HG03280 (cell line): ENCODE results near the gene ATAT1.

Experiments
- ATAC-seq: cut with Tn5 transposase; IDR thresholded peaks from one replicate; pipeline ENCODE4 v1.9.1; 2021; ENCODE audit warnings: mild to moderate bottlenecking, moderate library complexity; ENCODE audit not compliant: unreplicated experiment

The ATAT1 gene

DNA sequence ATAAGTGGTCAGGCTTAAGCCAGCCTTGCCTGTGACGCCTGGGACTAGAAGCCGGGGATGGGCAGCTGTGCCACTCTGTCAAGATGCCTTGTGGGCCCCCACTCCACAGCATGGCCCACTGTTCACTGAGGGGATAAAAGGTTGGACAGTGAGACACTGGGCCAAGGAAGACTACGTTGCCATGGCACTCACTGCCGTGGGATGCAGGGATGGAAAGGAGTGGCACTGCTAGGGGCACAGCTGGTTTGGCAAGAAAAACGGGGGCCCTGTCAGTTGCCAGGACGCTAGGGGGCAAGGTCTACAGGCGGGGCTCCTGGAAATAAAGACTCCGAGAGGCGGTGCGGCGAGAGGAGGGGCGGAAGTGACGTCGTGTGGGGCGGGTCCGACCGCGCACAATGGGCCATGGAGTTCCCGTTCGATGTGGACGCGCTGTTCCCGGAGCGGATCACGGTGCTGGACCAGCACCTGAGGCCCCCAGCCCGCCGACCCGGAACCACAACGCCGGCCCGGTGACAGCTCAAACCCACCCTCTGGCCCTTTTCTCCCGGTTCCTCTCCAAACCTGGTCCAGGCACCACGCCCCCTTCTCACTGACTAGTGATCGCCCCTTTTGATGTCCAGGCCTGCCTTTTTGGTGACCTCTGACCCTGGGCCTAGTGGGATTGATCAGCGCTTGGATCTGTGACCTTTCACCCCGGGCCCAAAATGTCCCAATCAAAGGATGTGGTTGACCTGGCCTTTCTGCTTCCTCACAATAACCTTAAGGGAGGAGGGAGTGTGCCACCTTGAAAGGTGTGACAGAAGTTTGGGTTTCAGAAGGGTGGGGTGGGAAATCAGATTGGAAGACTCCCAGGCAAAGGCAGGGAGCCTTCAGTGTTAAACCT is at the start of gene ATAT1:
Gene ATAT1 (plus strand): TSS at position 391 of the 883 bp plus-strand sequence.
- ATAC-seq, result peak; percentile 82

DNA sequence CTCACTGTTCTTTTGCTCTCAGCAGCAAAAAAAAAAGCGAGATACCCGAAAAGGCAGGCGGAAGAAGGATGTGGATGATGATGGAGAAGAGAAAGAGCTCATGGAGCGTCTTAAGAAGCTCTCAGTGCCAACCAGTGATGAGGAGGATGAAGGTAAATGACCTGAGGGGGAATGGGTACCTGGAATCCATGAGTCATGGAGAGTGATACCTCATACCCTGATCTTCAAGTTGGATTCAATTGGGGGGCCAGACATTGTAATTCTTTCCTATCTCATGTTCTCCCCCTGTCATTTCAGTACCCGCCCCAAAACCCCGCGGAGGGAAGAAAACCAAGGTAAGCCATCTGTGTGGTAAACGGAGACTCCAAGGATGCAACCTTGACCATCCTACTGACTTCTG is 48.6 kb upstream of the ATAT1 start:
- ATAC-seq, result no peak

GRCh38 chr6:30583921-30584320 is 42.8 kb upstream of the ATAT1 start:
- ATAC-seq, result no peak

- no peak for ATAC-seq
These were observed 36.8 kb upstream of the ATAT1 start for GRCh38 chr6:30589754-30590358.

GRCh38 chr6:30590509-30590908 is 36.2 kb upstream of the ATAT1 start:
- ATAC-seq, result no peak

DNA sequence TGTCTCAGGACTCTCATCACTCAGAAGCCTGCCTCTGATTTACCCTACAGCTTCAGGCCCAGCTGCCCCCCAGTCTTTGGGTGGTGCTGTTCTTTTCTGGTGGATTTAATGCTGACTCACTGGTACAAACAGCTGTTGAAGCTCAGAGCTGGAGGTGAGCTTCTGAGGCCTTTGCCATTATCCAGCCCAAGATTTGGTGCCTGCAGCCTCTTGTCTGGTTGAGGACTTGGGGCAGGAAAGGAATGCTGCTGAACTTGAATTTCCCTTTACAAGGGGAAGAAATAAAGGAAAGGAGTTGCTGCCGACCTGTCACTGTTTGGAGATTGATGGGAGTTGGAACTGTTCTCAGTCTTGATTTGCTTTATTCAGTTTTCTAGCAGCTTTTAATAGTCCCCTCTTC is 35.7 kb upstream of the ATAT1 start:
- no peak for ATAC-seq

- no peak for ATAC-seq
These were observed 34.4 kb upstream of the ATAT1 start for GRCh38 chr6:30592287-30592686.

GRCh38 chr6:30597315-30598144 is 29.1 kb upstream of the ATAT1 start:
- peak; percentile 69 for ATAC-seq

DNA sequence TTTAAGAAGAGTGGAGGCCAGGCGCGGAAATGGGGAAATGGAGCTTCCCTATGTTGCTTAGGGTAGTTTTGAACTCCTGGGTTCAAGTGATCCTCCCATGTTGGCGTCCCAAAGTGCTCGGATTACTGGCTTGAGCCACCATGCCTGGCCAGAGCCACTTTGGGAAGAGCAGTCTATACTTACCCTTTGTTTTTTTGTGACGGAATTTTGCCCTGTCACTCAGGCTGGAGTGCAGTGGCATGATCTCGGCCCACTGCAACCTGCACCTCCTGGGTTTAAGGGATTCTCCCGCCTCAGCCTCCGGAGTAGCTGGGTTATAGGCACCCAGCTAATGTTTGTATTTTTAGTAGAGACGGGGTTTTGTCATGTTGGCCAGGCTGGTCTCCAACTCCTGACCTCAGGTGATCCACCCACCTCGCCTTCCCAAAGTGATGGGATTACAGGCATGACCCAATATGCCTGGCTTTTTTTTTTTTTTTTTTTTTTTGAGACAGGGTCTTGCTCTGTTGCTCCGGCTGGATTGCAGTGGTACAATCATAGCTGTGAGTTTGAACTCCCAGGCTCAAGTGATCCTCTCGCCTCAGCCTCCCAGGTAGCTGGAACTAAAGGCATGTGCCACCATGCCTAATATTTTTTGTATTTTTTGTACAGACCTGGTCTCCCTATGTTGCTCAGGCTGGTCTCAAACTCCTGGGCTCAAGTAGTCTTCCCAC is 27.6 kb upstream of the ATAT1 start:
- no peak for ATAC-seq

DNA sequence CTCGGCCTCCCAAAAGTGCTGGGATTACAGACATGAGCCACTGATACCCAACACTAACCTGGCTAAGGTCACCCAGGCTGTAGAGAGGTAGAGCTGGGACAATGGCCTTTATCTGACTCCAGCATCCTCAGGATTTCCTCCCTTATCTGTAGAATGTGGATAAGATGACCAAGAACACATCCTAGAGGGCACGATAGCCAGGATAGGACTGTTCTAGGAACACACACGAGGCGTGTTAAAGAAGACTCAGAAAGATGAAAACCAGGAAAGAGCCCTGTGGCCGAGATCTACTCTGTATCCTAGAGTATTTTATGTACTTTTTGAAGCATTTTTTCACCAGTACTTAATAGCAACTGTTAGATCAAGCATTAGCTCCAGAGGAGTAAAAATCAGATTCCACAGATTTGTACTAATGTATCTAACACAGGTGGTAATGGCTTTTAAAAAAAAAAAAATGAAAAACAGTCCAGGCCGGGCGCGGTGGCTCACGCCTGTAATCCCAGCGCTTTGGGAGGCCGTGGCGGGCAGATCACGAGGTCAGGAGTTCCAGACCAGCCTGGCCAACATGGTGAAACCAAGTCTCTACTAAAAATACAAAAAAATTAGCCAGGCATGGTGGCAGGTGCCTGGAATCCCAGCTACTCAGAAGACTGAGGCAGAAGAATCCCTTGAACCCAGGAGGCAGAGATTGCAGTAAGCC is 26.9 kb upstream of the ATAT1 start:
- ATAC-seq, result no peak

GRCh38 chr6:30600451-30600961 is 26.2 kb upstream of the ATAT1 start:
- no peak for ATAC-seq

DNA sequence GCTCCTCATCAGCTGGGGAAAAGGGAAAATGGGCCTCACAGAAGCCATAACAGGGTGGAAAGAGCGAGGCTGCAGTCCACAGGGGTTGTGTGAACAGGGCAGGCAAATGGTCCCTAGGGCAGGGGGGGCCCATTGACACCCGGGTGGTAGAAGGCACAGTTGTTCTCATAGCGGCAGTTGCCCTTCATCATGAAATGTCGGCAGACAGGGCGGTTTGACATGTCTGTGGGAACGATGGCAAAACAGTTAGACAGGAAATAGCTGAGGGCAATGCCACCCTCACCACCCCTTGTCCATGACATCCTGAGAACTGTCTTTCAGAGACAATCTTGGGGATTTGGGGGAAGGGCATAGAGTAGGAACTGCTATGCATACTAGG is 25.2 kb upstream of the ATAT1 start:
- ATAC-seq, result no peak

DNA sequence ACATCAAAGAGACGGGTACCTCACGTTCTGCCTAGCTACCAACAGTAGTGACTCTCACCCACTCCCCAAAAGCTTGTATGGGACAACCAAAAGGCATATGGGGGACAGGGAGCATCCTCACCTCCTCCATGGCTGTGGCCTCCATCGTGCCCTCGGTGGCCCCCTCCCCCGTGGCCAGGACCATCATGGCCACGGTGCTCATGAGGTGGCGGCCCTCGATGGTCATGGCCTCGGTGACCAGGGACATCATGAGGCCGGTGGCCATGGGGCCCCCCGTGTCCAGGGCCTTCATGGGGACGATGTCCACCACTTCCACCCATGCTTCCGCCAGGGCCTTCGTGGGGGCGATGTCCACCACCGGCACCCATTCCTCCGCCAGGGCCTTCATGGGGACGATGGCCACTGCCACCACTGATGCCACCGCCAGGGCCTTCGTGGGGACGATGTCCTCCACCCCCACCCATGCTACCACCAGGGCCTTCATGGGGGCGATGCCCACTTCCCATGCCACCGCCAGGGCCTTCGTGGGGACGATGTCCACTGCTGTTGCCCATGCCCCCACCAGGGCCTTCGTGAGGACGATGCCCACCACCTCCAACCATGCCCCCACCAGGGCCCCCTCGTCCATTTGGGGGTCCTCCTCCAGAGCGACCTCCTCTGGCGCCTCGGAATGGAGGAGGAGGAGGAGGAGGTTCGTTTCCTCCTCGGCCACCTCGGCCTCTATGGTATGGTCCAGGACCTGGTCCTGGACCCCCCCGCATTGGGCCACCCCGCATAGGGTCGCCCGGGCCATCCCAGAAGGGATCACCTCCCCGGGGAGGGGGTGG is 24.6 kb upstream of the ATAT1 start:
- ATAC-seq, result no peak

GRCh38 chr6:30603961-30604360 is 22.7 kb upstream of the ATAT1 start:
- no peak for ATAC-seq

GRCh38 chr6:30610065-30610464 is 16.6 kb upstream of the ATAT1 start:
- ATAC-seq, result no peak

GRCh38 chr6:30611150-30611855 is 15.4 kb upstream of the ATAT1 start:
- ATAC-seq, result no peak

DNA sequence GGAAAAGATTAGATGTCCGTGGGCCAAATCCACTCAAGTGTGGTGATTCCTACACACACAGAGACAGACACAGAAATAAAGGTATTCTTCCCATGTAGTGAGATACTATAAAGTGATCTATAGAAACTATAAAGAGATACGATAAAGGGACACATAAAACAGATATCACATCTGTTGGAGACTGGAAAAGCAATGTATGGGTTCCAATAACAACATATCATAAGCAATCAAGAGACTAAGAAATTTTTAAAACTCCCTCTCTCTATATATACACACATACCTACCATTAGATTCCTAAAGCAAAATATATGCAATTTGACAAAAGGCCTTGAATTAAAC is 14.8 kb upstream of the ATAT1 start:
- ATAC-seq, result no peak

DNA sequence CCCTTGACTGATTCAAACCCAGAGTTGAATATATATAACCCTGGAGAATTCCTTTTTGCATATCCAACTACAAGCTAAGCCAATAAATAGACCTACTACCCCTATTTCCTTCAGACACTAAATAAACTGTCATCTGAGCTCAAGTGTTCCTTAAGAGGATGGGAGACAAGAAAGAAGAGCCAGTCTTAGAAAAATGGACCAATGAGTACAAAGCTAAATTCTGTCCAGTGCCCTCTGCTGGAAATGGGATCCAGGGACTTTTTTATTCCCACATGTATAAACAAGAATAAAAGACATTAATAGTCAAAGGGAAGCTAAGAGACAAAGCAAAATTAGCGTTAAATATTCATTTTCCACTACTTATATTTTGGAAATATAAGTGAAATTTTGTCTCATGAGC is 14.5 kb upstream of the ATAT1 start:
- no peak for ATAC-seq
